ENCODE data around the gene VSIG10L. TPM values are rescaled to one million over a fixed set of nuclear protein-coding genes. Genes with fewer than 3 reads are reported as not detected.

The VSIG10L gene
- total RNA-seq, 1 experiment from 2014 or later, result 4.5 TPM

- POLR2A ChIA-PET, result interaction anchor here (0.6 to 2.3 kb wide), 5 partner anchors 9 to 297 kb away, joined by 3 to 10 read pairs (median 3); no protein-coding TSS in a partner anchor
- no peak overlapping the region for H3K4me3 Mint-ChIP-seq (ENCODE audit: unreplicated experiment)
These were observed 17.4 kb upstream of the VSIG10L start for GRCh38 chr19:51359294-51359693.

GRCh38 chr19:51357952-51358351, 16.0 kb upstream of the VSIG10L start:
- H3K4me3 Mint-ChIP-seq (ENCODE audit: unreplicated experiment), result no peak overlapping the region
- ChIA-PET CTCF (no interaction called here), POLR2A (interaction anchor here (0.7 kb wide), 1 partner anchor 8 kb away, joined by 11 read pairs; no protein-coding TSS in a partner anchor)
- intact Hi-C loops (cut with micrococcal nuclease; ENCODE audit: unreplicated experiment), result no loop called here
- BruUV-seq (replicated peaks), result no TSS peak
- no peak for TF ChIP-seq CTCF (IDR thresholded peaks at IDR 0.05; ENCODE audit: insufficient read depth in 1 of 2, low read depth in 1 of 2, low read length in 1 of 2, severe bottlenecking in 1 of 2, unreplicated experiment in 1 of 2)
- peaks cover 43% of the 10 kb centered on the region for H3K36me3 Mint-ChIP-seq (ENCODE audit: insufficient read depth, unreplicated experiment)
- no peaks in the 10 kb centered on the region for H3K9me3 Mint-ChIP-seq (ENCODE audit: unreplicated experiment)
- no peaks in the 10 kb centered on the region for H3K9me3 ChIP-seq
- H3K4me3 ChIP-seq (ENCODE audit: low read depth, low read length), result no peak overlapping the region
- H3K4me1 Mint-ChIP-seq (ENCODE audit: low read depth, unreplicated experiment), result peaks cover 52% of the 10 kb centered on the region
- peak overlapping the region; percentile 65 for H3K27ac Mint-ChIP-seq (ENCODE audit: unreplicated experiment)
- no peaks in the 10 kb centered on the region for H3K27me3 ChIP-seq (replicated peaks; ENCODE audit: control insufficient read depth, insufficient read depth, low read length)
- H3K36me3 ChIP-seq (ENCODE audit: control insufficient read depth, insufficient read depth, low read length), result no peaks in the 10 kb centered on the region; the same call in 1 of the 2 replicates
- H3K4me1 ChIP-seq, result peaks cover 46% of the 10 kb centered on the region
- DNase-seq, result no peak
- H3K27me3 Mint-ChIP-seq (ENCODE audit: insufficient read depth, unreplicated experiment), result no peaks in the 10 kb centered on the region

More at GRCh38 chr19:51359294-51359693, 17.4 kb upstream of the VSIG10L start:
- no peaks in the 10 kb centered on the region for H3K9me3 ChIP-seq
- CTCF ChIA-PET, result interaction anchor here (0.6 to 1.6 kb wide), 2 partner anchors 20 to 1031 kb away, joined by 3 to 9 read pairs; no protein-coding TSS in a partner anchor
- H3K27me3 Mint-ChIP-seq (ENCODE audit: insufficient read depth, unreplicated experiment), result no peaks in the 10 kb centered on the region
- H3K9me3 Mint-ChIP-seq (ENCODE audit: unreplicated experiment), result no peaks in the 10 kb centered on the region
- no peak for DNase-seq
- no TSS peak for BruUV-seq (replicated peaks)
- intact Hi-C loops (cut with micrococcal nuclease; ENCODE audit: unreplicated experiment), result no loop called here
- H3K4me3 ChIP-seq (ENCODE audit: low read depth, low read length), result no peak overlapping the region
- H3K36me3 ChIP-seq (ENCODE audit: control insufficient read depth, insufficient read depth, low read length), result peaks cover 1% of the 10 kb centered on the region; the same call in 1 of the 2 replicates
- no peaks in the 10 kb centered on the region for H3K27me3 ChIP-seq (replicated peaks; ENCODE audit: control insufficient read depth, insufficient read depth, low read length)
- peaks cover 57% of the 10 kb centered on the region for H3K4me1 ChIP-seq
- peak overlapping the region; percentile 82 for H3K27ac Mint-ChIP-seq (ENCODE audit: unreplicated experiment)
- peaks cover 60% of the 10 kb centered on the region for H3K4me1 Mint-ChIP-seq (ENCODE audit: low read depth, unreplicated experiment)
- TF ChIP-seq CTCF (IDR thresholded peaks at IDR 0.05; ENCODE audit: insufficient read depth in 1 of 2, low read depth in 1 of 2, low read length in 1 of 2, severe bottlenecking in 1 of 2, unreplicated experiment in 1 of 2), result no peak
- H3K36me3 Mint-ChIP-seq (ENCODE audit: insufficient read depth, unreplicated experiment), result peaks cover 47% of the 10 kb centered on the region

GRCh38 chr19:51356159-51356801, 14.3 kb upstream of the VSIG10L start:
- H3K36me3 ChIP-seq (ENCODE audit: control insufficient read depth, insufficient read depth, low read length), result peaks cover 2% of the 10 kb centered on the region
- H3K27me3 Mint-ChIP-seq (ENCODE audit: insufficient read depth, unreplicated experiment), result no peaks in the 10 kb centered on the region
- H3K4me1 Mint-ChIP-seq (ENCODE audit: low read depth, unreplicated experiment), result peaks cover 55% of the 10 kb centered on the region
- H3K4me1 ChIP-seq, result peaks cover 36% of the 10 kb centered on the region
- ChIA-PET POLR2A (interaction anchor here (0.7 kb wide), 1 partner anchor 91 kb away, joined by 4 read pairs; no protein-coding TSS in a partner anchor), CTCF (interaction anchor here (1.5 kb wide), 1 partner anchor 17 kb away, joined by 3 read pairs; no protein-coding TSS in a partner anchor)
- intact Hi-C loops (cut with micrococcal nuclease; ENCODE audit: unreplicated experiment), result no loop called here
- no peaks in the 10 kb centered on the region for H3K27me3 ChIP-seq (replicated peaks; ENCODE audit: control insufficient read depth, insufficient read depth, low read length)
- H3K36me3 Mint-ChIP-seq (ENCODE audit: insufficient read depth, unreplicated experiment), result peaks cover 54% of the 10 kb centered on the region
- TF ChIP-seq CTCF (IDR thresholded peaks at IDR 0.05; ENCODE audit: insufficient read depth in 1 of 2, low read depth in 1 of 2, low read length in 1 of 2, severe bottlenecking in 1 of 2, unreplicated experiment in 1 of 2), result no peak
- H3K27ac Mint-ChIP-seq (ENCODE audit: unreplicated experiment), result peak overlapping the region; percentile 80
- H3K9me3 Mint-ChIP-seq (ENCODE audit: unreplicated experiment), result no peaks in the 10 kb centered on the region
- BruUV-seq (replicated peaks), result no TSS peak
- H3K4me3 Mint-ChIP-seq (ENCODE audit: unreplicated experiment), result no peak overlapping the region
- H3K9me3 ChIP-seq, result no peaks in the 10 kb centered on the region
- DNase-seq, result no peak
- no peak overlapping the region for H3K4me3 ChIP-seq (ENCODE audit: low read depth, low read length)

Data from Caco-2 (cell line).